Fibroblast of skin of left quadriceps (primary cell): ENCODE measurements around the gene CIART.
A peak's percentile ranks its signal among the peaks of the same experiment; 100 is the strongest.
"Not testable (repeated sequence)": the region's sequence is repeated elsewhere in the genome, so short reads cannot be mapped to it uniquely, and the experiment has no call there.

Experiments used
- DNase-seq, 2 experiments: peaks; one replicate each; pipeline ENCODE4 v3.0.0-alpha.2; 2013; ENCODE audit warnings: low read depth in 2 of 2

The CIART gene

DNA sequence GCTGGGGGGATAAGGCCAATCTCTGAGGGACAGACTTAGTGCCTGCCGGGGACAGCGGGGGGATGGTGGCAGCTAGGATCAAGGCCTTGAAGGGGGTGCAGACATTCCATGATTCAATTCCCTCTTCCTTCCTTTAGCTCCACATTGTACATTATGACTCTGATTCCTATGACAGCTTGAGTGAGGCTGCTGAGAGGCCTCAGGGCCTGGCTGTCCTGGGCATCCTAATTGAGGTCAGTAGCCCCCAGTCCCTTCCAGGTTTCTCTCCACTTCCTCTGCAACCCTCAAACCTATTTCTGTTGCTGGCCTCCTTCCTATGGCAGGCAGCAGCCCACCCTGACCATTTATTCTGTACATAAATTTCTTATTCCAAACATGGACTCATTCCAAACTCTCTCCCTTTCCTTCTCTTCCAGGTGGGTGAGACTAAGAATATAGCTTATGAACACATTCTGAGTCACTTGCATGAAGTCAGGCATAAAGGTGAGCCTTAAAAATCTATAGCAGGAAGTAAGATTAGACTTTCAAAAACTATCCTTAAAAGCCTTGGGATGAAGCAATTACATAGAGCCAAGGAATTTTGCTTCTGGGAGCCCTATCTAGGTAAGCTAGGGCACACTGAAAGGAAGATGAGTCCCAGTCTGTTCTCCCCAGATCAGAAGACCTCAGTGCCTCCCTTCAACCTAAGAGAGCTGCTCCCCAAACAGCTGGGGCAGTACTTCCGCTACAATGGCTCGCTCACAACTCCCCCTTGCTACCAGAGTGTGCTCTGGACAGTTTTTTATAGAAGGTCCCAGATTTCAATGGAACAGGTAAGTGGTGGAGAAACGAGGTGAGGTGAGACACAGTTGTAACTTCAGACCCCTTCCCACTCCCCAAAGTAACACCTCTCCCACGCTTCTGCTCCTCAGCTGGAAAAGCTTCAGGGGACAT is 19.7 kb upstream of the CIART start:
- no peak for DNase-seq

- DNase-seq = no peak
These were observed 18.8 kb upstream of the CIART start for GRCh38 chr1:150263549-150263948.

DNA sequence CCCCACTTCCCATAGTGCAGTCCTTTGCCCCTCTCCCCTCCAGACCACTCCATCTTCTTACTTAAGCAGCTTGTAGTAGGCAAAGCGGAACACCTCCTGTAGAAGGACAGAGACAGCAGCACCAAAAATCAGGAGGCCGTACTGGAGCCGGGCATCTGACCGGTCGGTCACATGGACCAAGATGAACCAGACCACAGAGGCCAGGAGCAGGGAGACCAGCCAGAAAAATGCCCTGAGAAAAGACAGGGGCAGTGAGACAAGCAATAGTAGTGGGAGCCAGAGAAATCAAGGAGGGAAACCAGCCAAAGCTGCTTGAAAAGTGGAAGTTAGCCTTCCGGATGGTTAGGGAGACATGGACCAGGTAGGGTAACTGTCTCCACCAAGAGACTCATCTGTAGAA is 14.5 kb upstream of the CIART start:
- DNase-seq = no peak

GRCh38 chr1:150268340-150268704 is 14.0 kb upstream of the CIART start:
- DNase-seq = no peak

GRCh38 chr1:150268705-150269403 is 13.5 kb upstream of the CIART start, which contains the start of gene APH1A:
Gene APH1A (minus strand): TSS chr1:150269016. CDS start chr1:150268810, 206 bp downstream.
- DNase-seq = peak; percentile 93 to 94

GRCh38 chr1:150269451-150269850 is 12.9 kb upstream of the CIART start:
- no peak for DNase-seq

GRCh38 chr1:150271291-150271959 is 10.9 kb upstream of the CIART start:
- no peak for DNase-seq

DNA sequence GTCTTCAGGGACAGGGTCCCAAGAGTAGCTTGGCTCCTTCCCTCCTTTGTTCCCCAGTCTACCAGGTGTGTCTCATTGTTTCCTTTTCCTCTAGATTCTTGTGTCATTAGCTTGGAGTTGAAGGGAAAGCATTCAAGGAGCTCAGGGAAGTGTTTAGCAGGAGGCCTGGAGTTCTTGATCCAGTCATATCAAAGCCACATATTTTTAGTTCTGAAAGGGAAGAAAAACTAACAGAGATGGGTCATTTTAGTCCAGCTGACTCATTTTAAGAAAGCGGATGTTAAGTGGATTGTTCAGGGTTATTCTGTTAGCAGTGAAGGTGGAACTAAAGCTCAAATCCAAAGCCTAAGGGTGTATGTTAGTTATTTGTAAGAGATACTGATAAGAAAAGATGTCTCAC is 9.0 kb upstream of the CIART start:
- DNase-seq = no peak

DNA sequence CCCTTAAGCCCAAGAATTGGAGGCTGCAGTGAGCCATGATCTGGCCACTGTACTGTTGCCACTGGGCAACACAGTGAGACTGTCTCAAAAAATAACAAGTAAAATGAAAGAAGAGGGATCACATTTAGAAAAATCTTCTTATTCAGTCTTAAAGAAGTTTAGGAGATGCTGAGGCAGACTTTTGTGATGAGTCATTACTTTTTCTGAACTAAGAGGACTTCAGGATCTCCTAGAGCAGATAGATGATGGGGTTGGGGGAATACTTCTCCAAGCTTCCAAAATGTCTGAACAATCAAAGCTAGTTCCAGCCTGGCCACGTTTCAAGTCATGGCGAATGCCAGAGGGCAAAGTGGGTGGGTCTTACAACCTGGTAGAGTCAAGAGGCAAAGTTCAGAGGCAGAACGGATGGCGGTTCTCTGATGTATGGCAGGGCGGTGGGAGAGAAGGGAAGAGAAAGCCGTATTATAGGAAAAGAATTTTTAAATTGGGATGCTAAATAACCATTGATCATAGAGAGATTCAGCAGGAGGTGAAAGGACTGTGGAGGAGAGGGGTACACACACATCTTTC is 2.1 kb upstream of the CIART start:
- no peak for DNase-seq

- peak; percentile 37 to 42 for DNase-seq
These were observed 1.1 kb upstream of the CIART start for GRCh38 chr1:150281221-150281757.

GRCh38 chr1:150282558-150282958 is 204 bp downstream of the CIART start:
- DNase-seq = no peak

GRCh38 chr1:150283260-150283659 is 906 bp downstream of the CIART start:
- no peak for DNase-seq

GRCh38 chr1:150288382-150288781 is 6.0 kb downstream of the CIART start:
- DNase-seq = no peak

DNA sequence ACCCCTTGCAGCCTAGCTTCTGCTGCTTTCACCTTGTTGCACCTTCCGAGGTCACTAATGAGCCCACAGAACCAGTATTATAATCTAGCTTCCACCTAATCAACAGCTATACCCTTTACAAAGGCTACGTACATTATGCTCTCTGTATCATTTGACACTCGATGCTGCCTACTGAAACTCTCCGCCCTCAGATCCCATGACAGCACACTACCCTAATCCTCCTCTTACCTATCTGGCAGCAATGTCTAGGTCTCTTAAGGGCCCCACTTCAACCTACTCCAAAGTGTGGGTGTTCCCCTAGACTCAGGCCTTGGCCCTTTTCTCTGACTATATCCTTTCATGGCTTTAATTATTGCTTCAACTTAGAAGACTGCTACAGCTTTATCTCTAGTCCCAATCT is 6.5 kb downstream of the CIART start:
- DNase-seq = no peak

- peak; percentile 71 for DNase-seq
These were observed 11.3 kb downstream of the CIART start, which contains the start of gene MRPS21 for GRCh38 chr1:150293433-150294253. Gene MRPS21 (plus strand): TSS chr1:150293861. CDS start chr1:150294367, 506 bp downstream.

GRCh38 chr1:150295476-150295875 is 13.1 kb downstream of the CIART start:
- no peak for DNase-seq

- no peak for DNase-seq
These were observed 17.4 kb downstream of the CIART start for GRCh38 chr1:150299716-150300115.

GRCh38 chr1:150302338-150302737 is 20.0 kb downstream of the CIART start:
- no peak for DNase-seq

DNA sequence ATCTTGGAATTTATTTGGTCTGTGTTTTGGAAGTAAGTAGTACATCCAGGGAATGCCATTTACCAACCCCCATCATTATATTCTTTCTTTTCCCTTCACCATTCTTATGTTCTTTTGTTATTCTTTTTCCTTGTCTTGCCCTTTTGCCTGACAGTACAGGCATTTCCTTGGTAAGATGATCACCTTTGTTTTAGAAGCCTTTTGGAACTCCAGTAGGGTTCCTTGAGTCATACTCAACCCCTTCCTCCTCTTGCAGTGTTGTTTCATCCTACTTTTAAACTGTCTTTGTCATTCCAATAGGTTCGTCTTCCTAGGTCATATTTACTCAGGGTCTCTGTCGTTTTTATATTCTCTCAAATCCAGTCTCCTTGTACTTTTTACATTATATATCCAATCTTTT is 20.5 kb downstream of the CIART start:
- DNase-seq = no peak

DNA sequence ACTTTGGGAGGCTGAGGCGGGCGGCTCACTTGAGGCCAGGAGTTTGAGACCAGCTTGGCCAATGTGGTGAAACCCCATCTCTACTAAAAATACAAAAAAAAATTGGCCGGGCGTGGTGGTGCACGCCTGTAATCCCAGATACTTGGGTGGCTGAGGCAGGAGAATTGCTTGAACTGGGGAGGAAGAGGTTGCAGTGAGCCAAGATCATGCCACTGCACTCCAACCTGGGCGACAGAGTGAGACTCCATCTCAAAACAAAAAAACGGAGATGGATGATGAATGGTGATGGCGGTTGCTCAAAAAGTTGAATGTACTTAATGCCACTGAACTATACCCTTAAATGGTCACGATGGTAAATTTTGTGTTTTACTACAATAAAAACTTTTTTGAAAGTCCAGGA is 26.2 kb downstream of the CIART start:
- not testable (repeated sequence) for DNase-seq
